Astrocyte of the cerebellum (primary cell): Measurements from ENCODE around the gene C1orf146.
"Not testable (repeated sequence)": the region's sequence is repeated elsewhere in the genome, so short reads cannot be mapped to it uniquely, and the experiment has no call there.

Experiments
- DNase-seq: peaks from one replicate; pipeline ENCODE4 v3.0.0-alpha.2; 2011; ENCODE audit warnings: low read depth
- H3K4me3 ChIP-seq: 2 replicates; pipeline ENCODE4 v1.5.1; 2011; ENCODE audit warnings: mild to moderate bottlenecking, low read depth, low read length, moderate library complexity
- in situ Hi-C: cut with HindIII; loops from 2 replicates; pipeline ENCODE4 v1.10.0; 2017; ENCODE audit warnings: low sequenced_read_pairs
- TF ChIP-seq, protein P1 (sequence below): IDR thresholded peaks from 2 replicates; pipeline ENCODE4 v1.5.1; 2012; ENCODE audit warnings: low read length, low read depth, moderate library complexity, mild to moderate bottlenecking; ENCODE audit errors: missing control alignments

Gene C1orf146

DNA sequence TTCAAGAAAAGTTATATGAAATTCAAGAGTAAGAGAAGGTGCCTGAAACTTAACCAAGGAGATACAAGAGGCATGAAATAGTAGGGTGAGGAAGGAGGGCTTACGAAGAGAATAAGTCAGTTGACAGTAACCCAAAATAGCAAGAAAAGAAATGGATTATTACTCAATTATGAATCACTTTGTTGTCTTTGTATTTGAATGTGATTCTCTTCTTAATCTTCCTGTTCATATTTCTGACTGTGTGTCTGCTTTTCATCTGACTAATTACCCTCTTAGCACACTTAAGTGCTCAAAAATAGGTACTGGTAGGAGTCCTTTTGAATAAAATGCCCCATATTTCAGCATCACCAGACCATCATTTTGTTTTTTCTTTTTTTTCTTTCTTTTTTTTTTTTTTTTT is 41.6 kb downstream of the C1orf146 start:
- DNase-seq: no peak
- H3K4me3 ChIP-seq: no peak overlapping the region
- in situ Hi-C loops: no loop called here
- TF ChIP-seq, protein P1, sequence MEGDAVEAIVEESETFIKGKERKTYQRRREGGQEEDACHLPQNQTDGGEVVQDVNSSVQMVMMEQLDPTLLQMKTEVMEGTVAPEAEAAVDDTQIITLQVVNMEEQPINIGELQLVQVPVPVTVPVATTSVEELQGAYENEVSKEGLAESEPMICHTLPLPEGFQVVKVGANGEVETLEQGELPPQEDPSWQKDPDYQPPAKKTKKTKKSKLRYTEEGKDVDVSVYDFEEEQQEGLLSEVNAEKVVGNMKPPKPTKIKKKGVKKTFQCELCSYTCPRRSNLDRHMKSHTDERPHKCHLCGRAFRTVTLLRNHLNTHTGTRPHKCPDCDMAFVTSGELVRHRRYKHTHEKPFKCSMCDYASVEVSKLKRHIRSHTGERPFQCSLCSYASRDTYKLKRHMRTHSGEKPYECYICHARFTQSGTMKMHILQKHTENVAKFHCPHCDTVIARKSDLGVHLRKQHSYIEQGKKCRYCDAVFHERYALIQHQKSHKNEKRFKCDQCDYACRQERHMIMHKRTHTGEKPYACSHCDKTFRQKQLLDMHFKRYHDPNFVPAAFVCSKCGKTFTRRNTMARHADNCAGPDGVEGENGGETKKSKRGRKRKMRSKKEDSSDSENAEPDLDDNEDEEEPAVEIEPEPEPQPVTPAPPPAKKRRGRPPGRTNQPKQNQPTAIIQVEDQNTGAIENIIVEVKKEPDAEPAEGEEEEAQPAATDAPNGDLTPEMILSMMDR: no peak

DNA sequence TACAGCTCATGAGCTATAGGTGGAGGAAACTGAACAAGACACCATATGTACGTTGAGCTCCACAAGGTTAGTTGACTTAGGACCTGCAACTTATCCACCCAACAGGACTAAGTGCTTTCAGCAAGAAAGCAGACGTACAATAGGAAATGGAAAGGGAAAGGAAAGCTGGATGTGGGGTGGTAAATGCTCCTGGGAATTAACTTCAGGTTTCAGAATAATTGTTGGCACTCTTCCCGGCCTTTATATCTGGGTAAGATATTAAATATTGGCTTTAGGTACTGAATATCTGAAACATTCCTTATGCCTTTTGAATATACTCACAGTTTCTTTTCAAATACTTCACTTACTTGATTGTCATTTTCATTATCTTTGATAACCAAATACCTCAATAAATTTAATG is 44.8 kb downstream of the C1orf146 start:
- no peak for DNase-seq
- in situ Hi-C loops: no loop called here
- TF ChIP-seq, protein P1: no peak
- no peak overlapping the region for H3K4me3 ChIP-seq

DNA sequence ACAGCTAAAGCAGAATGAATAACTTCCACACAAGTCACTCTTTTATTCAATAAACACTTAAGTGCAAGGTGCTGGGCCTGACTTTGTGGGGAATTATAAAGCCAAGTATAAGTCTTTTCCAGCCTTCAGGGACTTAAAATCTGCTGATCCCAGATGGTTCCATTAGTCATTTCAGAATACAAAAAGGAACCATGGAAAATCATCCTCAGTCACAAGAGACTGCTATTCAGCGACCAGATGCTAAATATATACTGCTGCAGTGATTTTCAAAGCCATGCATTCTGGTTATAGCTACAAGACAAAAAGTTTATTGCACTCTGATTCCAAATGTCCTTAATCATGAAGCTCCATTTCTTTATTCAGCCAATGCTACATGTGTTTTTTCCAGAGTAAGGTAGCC is 55.3 kb downstream of the C1orf146 start:
- in situ Hi-C loops: no loop called here
- TF ChIP-seq, protein P1: no peak
- no peak for DNase-seq
- H3K4me3 ChIP-seq: no peak overlapping the region

DNA sequence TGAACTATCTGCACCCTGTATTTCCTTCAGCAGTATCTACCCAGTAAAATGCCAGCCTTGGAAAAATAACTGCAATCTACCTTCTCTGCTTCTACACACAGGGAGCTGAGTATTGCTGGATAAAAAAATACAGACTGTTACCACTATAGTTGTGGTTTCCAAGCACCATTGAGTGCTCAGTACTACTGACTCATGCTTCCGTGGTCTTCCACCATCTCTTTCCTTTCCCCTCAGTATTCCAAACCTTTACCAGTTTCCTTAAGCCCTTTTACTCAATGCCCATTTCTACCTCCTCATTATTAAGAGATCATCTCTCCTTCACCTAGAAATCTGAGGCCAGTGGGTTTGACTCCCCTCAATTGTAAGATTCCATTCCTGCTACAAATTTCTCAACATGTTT is 57.2 kb downstream of the C1orf146 start:
- TF ChIP-seq, protein P1: no peak
- in situ Hi-C loops: loop anchor here (25.0 kb wide), 2 partner anchors 288 to 763 kb away; partner anchors contain the start of gene CDC7
- H3K4me3 ChIP-seq: no peak overlapping the region
- no peak for DNase-seq

DNA sequence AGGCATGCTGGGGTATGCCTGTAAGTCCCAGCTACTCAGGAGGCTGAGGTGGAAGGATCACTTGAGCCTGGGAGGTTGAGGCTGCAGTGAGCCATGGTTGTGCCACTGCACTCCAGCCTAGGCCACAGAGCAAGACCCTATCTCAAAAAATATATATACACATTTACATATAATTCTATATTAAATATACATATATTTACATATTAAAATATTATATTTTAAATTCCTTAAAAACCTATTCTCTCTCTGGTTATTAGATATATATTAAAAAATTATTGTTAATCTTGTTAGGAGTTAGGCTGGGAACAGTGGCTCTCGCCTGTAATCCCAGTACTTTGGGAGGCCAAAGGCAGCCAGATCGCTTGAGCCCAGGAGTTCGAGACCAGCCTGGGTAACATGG is 58.4 kb downstream of the C1orf146 start:
- H3K4me3 ChIP-seq: no peak overlapping the region
- in situ Hi-C loops: loop anchor here (25.0 kb wide), 2 partner anchors 289 to 764 kb away; partner anchors contain the start of gene CDC7
- no peak for DNase-seq
- TF ChIP-seq, protein P1: no peak

DNA sequence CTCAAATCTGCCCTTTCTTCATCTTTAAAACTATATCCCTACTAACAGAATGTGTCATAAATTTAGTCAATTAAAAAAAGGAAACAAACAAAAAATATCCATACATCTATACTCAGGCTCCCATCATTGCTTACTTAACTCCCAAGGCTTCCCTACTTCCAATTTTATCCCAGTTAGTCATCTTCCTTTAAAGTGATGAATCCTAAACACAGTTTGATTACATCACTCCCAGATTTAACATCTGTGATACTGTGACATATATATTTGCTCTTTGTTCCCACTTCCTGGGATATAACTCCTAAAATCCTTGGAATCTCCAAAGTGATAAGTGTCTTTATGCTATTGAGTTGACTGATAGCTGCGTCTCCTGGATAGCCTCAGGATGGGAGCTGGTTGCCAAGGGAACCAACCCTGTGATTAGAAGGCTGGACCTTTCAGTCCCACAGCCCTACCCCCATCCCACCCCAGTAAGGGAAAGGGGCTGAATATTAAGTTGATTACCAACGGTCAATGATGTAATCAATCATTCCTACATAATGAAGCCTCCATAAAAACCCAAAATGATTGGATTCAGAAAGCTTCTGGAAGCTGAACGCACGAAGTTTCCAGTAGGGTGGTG is 59.5 kb downstream of the C1orf146 start:
- TF ChIP-seq, protein P1: no peak
- H3K4me3 ChIP-seq: no peak overlapping the region
- in situ Hi-C loops: loop anchor here (25.0 kb wide), 2 partner anchors 290 to 765 kb away; partner anchors contain the start of gene CDC7
- DNase-seq: no peak

DNA sequence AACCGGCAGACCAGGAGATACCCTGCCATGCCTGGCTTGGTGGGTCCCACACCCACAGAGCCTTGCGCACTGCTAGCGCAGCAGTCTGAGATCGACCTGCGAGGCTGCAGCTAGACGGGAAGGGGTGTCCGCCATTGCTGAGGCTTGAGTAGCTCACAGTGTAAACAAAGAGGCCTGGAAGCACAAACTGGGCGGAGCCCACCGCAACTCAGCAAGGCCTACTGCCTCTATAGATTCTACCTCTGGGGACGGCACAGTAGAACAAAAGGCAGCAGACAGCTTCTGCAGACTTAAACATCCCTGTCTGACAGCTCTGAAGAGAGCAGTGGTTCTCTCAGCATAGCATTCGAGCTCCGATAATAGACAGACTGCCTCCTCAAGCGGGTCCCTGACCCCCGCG is 62.1 kb downstream of the C1orf146 start:
- not testable (repeated sequence) for DNase-seq, H3K4me3 ChIP-seq
- in situ Hi-C loops: loop anchor here (25.0 kb wide), 2 partner anchors 292 to 767 kb away; partner anchors contain the start of gene CDC7

DNA sequence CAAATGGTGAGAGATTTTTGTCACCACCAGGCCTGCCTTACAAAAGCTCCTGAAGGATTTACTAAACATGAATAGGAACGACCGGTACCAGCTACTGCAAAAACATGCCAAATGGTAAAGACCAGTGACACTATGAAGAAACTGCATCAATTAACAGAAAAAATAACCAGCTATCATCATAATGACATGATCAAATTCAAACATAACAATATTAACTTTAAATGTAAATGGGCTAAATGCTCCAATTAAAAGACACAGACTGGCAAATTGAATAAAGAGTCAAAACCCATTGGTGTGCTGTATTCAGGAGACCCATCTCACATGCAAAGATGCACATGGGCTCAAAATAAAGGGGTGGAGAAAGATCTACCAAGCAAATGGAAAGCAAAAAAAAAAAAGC is 63.7 kb downstream of the C1orf146 start:
- not testable (repeated sequence) for H3K4me3 ChIP-seq, DNase-seq
- in situ Hi-C loops: loop anchor here (25.0 kb wide), 2 partner anchors 294 to 769 kb away; partner anchors contain the start of gene CDC7
